ENCODE data around the gene GRIK3.

The GRIK3 gene

DNA sequence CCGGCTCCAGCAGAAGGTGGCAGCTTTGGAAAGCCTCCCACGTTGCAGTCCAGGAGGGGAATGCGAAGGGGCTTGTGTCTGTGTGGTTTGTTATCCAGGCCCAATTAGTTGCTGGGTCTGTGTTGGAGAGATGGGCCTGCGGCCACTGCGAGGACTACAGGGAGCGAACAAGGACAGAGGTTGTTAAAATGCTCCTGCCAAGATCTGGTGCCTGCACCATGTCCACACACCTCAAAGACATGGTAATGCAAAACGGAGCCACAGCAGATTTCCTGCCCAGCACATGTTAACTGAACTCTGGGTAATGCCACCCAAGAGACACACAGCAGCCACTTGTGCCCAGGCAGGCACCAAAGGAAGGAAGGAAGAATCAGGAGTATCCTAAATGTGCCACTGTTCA is 18.6 kb downstream of the GRIK3 start:
- DNase-seq (ENCODE audit: low read depth), result no peak

DNA sequence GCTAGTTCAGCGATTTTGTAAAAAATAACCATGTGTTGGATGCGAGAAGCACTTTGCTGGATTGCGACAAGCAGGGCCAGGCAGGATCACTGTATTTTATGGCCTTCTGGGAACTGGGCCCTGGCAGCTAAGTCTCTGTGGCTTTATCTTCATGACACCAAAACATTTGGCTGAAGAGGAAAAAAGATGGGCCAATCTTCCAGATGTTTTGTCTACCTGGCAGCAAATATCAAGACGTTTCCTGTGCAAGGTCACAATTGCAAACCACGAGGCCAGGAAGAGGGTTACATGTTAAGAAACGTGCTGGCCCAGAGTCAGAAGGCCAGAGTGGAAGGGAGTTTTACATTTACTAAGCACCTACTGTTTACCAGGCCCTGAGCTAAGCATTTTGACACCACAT is 22.1 kb downstream of the GRIK3 start:
- no peak for DNase-seq (ENCODE audit: low read depth)

DNA sequence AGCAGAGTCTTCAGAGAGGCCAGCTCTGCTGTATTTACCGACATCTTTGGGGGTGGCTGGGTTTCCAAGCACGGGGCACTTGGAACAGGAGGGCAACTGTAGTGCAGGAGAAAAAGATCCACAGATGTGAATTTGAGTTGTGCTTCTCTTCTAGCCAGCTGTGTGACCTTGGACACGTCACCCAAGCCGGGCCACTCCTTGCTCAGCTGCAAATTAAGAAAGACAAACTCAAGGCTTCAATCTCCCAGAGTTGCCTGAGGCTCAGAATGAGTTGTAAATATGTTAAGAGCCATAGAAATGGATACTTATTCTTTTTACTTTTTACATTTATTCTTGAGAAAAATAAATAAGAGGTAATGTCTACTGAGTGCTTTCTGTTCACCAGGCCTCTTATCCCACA is 24.3 kb downstream of the GRIK3 start:
- DNase-seq (ENCODE audit: low read depth), result no peak

DNA sequence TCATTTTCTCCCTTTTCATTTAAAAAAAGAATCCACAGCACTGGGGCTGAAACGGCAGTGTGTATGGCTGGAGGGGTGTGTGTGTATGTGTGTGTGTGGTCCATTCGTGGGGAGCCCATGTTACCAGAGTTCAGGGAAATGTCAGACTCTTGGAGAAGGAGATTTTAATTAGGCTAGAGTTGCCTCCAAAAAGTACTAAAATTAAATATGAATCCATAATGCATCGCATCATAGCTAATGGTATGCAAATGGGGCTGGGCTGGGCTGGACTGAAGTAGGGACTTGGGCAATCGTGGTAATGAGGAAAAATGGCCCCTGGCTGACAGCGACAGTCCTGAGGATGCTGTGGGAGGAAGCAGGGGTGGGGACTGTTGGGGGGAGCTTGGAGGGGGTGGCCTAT is 24.8 kb downstream of the GRIK3 start:
- DNase-seq (ENCODE audit: low read depth), result no peak

DNA sequence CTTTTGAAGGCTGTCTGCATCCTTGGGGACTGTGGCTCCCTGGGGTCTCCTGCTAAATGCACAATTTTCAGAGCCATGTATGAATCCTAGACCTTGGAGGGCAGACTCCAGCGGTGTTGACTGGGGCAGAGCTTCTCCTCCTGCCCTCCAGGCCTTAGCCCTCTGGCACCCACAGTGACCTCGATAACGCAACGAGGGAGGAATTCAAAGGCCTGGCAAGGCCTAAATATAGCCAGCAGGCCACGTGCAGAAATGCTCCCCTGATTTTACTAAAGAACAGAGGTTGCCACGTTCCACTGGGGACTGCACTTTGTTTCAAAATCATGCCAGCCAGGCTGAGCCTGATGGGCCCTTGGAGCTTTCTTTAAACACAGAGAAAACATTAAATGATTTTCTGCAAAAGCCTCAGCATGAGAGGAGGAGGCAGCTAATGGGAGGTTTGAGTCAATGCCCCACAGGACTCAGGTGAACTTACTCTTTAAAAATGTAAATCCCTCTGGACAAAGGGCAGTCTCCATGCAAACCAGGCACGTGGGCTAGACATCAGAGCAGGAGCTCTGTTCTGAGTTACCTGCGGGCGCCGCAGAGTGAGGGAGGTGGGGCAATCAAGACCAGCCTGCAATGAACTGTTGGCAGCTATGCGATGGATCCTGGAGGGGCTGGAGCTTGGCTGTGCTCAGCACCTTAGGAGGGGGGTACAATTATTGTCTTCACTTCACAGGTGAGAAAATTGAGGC is 28.0 kb downstream of the GRIK3 start:
- DNase-seq (ENCODE audit: low read depth), result no peak

DNA sequence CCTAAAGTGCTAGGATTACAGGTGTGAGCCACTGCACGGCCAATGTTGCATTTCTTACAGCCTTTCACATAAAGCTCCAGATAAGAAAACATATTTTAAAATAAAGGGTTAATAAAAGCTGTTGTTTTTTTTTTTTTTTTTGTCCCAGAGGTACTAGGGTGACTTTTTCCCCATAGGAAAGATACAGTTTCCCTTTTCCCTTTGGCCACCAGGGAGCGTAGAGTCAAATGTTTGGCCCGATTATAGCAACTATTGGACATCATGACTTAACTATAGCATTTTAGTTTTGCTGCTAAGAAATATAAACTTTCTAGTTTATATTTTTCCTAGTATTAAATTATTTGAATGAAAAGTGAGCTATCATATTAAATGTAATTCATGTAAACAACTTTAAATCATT is 31.4 kb downstream of the GRIK3 start:
- DNase-seq (ENCODE audit: low read depth), result no peak

DNA sequence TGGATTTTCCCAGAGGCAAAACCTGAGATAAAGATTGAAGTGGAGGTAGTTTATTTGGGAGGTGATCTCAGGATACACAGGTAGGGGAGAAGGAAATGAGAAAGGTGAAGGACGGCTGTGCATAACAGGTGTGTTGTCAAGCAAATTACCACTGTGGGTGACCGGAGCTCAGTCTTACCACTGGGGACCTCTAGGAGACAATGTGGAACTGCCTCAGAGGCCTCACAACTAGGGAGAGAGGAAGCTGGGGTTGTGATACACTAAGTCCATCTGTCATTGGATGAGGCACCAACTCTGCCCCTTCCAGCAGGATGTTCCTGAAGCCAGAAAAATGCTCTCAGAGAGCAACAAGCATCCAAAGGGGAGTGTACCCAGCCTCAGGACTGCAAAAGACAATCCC is 32.6 kb downstream of the GRIK3 start:
- no peak for DNase-seq (ENCODE audit: low read depth)

DNA sequence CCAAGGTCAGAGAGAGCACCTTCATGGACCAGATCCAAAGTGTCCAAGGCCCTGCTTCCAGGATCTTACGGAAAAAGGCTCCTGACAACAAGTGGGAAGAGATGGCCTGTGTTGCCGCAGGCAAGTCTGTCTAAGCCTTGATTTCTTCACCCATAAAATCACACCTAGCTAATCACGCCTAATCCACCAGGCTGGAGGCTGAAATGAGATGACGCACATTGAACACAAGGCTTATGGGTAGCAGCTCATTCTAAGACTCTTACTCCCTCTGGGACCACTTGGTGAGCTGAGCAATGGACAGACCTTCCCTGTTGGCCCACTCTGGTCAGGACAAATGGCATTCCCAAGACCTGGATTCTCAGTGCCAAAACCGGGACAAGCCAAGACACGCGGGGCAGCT is 38.2 kb downstream of the GRIK3 start:
- DNase-seq (ENCODE audit: low read depth), result no peak

DNA sequence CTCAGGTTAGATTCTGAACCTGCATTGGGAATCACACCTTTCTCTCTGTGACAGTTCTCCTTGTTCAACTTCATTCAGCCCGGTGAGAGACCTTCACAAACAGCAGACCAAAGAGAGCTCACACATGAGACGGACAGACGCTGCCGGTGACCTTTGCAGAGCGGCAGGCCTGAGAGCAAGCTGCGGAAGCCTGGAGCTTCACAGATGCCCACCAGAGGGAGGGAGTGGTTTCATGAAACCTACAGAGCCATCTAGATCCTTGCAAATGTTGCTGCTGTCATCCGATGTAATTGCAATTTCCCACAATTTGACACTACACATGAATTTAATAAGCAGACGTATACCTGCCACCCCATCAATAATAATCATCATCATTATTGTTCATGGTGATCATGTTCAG is 39.4 kb downstream of the GRIK3 start:
- no peak for DNase-seq (ENCODE audit: low read depth)

DNA sequence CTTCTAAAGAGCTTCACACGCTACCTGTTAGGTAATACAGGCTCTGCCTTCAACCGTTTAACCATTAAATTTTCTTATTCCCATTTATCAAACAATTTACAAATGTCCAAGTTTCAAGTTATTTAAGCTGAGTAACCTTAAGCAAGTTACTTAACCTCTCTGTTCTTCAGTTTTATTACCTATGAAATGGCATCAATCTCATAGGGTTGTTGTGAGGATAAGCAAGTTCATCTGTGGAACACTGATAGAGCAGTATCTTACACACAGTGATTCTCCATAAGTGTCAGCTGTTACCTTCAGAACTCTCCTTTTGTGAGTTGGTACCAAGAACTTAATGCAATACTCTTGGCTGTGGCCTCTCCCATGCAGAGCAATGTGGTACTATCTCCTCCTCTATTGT is 40.0 kb downstream of the GRIK3 start:
- no peak for DNase-seq (ENCODE audit: low read depth)

DNA sequence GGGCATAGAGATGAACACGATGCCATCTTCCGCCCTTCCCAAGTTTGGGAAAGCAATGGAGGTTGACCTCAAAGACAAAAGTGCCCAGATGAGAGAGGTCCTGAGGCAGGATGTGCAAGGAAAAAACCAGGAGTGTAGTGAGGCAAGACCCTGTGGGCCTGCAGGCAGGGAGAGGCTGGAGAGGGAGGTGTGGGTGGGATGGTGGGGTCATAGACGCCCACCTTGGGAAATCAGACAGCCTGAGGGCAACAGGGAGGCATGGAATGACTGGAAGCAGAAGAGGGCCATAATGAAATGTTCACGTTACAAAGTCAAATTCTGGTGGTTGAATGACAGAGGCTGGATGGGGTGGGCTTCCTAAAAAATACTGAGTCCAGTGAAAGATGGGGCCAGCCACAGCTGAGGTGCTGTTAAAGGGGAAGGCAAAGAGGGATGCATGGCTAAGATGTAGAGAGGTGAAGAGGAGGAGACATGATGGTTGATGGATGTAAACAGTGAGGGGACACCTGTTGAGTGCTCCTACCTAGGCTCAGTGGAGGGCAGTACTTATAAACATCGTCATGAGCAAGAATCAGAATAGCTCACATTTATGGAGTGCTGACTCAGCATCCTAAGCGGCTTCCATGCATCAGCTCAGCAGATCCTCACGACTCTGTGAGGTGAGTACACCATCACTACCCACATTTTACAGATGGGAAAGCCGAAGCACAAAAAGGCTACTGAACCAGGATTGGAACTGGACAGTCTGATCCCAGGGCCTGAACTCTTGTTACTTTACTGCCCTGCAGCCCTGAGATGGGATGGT is 42.0 kb downstream of the GRIK3 start:
- DNase-seq (ENCODE audit: low read depth), result no peak

DNA sequence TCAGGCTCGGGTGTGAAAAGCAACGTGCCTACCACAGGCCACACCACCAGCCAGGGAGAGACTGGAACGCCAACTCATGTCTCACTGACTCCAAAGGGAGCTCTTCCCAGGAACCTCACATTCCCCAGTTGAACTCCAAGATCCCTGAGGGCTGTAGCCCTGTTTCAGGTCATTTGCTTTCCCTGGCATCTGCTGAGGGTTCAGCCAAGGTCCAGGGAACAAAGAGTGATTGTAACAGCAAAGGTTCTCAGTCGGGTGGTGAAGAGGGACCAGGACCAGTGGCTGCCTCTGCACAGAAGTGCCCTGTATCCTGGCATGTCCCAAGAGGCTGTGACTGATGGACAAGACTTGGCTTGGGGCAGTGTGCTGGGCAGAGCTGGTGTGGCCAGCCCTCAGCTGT is 42.8 kb downstream of the GRIK3 start:
- DNase-seq (ENCODE audit: low read depth), result no peak

DNA sequence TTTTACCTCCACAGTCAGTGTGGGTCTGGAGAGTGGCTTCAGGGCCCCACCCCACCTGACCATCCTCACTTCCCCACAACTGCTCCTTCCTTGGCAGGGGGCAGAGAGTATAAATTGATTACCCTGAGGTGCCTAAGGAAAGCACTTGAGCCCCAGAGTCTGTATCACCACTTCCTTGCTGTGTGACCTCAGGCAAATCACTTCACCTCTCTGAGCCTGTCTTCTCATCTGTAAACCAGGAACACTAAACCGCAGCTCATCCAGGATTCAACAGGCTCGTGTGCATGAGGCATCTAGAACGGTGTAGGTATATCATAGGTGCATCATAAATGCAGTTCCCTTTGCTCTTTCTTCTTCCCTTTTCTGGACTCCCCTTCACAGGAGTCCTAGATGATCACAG is 43.4 kb downstream of the GRIK3 start:
- no peak for DNase-seq (ENCODE audit: low read depth)

DNA sequence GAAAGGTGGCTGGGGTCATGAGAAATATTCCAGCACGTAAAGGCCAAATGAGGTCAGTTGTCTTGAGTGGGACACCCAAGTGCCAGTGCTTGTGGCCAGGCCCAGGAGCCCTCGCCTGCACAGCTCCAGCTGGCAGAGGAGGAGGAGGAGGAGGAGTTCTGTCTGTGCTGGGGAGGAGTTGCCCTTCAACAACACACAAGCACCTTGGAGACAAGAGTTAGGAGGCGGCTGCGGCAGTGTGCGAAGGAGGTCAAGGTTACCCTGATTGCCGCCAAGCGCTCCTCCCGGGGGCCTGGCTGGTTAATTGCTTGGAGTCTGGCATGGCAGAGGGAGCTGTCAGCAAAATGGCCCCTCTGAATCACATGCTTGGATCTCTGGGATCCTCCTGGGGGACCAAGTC is 45.1 kb downstream of the GRIK3 start:
- DNase-seq (ENCODE audit: low read depth), result no peak

DNA sequence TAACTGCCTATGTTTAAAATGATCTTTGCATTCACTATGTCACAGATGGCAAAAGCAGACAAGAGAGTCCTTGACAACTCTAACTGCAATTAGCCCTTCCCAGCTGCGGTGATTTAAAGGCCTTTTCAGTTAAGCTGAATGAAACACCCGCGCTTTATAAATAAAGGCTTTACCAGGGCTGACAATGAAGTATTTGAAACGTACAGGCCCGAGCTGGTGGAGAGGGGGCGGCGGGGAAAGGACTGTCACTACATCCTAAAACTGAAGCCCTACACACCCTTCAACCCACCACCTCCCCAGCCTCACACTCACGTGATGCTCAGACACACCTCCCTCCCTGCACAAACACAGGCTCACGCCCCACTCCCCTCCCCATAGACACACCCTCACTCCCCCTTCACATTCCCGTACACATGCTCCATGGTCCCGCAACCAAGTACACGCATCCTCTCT is 45.5 kb downstream of the GRIK3 start:
- no peak for DNase-seq (ENCODE audit: low read depth)

DNA sequence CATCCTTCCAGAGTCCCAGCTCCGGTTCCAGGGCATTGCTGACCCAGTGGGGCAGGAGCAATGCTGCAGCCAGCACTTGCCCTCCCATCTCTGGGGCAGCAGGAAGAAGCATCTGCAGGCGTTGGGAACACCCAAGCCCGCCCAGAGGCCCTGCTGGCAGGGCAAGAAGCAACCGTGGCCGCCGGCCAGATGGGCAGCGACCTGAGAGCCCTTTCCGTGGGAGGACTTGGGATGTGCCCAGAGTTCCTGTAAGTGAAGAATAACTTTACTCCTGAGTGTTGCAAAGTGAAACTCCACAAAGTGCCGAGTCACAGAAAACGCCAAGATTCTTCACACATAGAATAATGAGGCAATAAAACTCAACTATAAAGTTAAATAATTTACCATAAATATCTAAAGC is 46.0 kb downstream of the GRIK3 start:
- DNase-seq (ENCODE audit: low read depth), result no peak

DNA sequence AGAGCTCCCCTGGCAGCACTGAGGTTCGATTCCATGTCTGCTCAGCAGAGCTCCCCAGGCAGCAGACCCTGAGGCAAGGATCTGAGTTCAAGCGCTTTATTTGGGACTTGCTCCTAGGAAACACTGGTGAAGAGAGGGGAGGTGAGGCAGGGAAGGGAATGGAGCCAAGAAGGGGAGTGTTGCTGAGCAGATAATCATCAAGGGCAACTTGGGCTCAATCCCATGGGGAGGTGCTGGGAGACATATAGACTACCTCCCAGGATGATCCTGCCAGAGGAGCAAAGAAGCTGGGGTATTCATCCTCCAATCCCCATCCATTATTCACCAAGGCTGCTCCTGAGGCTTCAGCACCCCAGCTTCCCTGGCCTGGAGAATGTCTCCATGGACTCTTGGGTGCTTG is 47.0 kb downstream of the GRIK3 start:
- no peak for DNase-seq (ENCODE audit: low read depth)

DNA sequence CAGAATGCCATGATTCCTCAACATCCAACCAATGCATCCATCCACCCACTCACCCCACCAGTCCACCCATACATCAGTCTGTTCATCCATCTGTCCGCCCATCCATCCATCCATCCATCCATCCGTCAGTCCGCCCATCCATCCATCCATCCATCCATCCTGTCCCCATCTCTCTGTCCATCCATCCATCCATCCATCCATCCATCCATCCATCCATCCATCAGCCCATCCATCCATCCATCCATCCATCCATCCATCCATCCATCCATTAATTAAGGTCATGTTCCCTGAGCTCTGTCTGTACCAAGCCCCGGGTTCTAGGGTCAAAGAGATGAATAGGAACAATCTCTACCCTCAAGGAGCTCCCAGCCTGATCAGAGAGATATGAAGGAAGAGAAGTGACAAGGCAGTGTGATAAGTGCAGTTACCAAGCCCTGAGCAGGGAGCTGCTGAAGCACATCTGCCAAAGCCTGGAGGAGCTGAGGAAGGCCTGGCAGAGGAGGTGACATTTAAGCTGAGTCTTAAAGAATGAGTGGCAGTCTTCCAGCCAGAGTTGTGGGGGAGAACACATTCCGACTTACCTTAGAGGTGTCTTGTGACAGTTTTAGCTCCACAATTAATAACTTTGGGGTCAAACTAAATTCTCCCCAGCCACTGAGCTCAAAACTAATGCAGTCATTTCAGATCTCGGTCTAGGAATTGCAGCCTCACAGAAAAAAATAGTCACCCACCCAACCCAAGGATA is 47.9 kb downstream of the GRIK3 start:
- no peak for DNase-seq (ENCODE audit: low read depth)

DNA sequence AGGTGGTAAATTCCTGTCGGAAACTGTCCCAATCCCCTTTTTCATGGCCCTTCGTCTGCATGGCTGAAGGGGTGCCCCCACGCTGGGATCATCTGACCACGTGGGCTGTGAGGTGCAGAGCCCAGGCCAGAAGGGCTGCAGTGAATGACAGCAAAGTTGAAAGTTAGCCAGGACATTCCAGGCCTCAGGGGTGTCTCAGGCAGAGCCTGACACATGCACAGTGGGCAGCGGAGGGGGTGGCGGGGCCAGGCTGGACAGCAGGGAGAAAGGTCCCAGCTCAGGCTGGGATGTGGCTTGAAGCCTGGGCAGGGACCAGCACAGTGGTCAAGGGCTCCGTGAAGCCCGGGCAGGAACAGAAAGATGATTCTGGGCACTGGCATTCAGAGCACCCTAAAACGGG is 49.6 kb downstream of the GRIK3 start:
- DNase-seq (ENCODE audit: low read depth), result no peak

DNA sequence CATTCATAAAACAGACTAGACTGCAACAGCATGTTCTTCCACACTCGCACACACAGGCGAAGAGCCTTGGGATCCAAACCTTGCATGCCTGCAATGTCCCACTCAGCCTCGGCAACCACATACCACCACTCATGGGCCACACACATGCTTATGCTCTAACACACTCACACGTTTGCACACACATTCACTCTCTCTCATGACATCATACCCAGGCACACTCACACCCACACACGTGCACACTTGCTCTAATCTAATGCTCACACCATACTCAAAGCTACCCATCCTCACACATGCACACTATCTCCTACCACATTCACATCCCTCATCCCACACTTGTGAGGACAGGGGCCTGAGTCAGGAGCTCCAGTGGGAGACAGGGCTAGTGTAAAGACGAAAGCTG is 50.3 kb downstream of the GRIK3 start:
- DNase-seq (ENCODE audit: low read depth), result no peak

DNA sequence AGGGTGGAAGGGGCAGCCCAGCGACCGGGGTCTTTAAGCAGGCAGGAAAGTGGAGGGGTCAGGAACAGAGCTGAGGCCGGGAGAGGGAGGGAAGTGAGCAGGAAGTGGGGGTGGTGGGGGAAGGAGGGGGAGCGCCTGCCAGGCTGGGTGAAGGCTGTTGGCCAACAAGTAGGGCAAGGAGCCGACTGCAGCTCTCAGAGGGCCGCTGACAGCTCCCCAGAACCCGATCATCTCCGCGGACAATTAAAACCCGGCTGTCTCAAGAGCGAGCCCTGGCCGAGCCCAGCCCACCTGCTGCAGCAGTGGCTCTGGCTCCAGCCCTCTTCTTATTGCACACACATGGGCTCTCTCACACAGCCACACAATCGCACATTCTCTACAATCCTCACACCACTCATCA is 51.6 kb downstream of the GRIK3 start:
- DNase-seq (ENCODE audit: low read depth), result no peak

DNA sequence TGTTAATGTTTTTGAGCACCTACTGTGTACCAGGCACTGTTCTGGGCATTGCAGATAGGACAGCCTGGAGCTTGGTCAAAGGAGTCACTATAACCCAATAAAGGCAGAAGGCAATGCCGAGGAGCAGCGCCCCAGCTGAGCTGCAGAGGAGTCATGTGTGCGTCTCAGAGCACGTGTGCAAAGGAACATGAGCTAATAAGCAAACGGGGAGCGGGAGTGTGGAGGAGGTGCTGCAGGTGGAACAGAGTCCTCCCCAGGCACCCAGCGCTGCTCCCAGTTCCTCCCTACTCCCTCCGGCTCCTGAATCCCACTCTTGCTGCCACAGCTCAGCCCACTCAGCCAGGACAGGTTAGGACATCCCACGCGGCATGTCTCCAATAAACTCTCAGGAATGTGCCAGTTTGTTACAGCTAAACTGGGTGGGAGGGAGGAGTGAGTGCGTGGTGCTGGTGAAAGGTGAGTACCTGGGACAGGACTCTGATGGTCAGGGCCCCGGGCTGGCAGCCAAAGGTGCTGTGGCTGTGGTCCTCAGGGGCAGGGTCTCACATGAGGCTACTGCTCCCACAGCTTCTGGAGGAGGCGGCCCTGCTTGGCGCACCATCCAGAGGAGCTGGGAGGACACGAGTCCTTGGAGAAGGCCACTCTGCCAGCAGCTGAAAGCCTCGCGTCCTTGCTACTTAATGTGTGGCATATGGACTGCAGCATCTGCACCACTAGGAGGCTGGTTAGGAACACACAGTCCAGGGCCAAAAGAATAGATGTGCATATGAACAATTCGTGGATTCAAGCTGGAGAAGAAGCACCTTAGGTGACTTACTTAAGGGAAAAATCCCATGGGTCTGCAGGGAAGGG is 52.3 kb downstream of the GRIK3 start:
- DNase-seq (ENCODE audit: low read depth), result no peak
